H9 (cell line): ENCODE results near the gene AGTPBP1. TPM values are rescaled to one million over a fixed set of nuclear protein-coding genes. Genes with fewer than 3 reads are reported as not detected.

ENCODE experiments used
- DNase-seq: peaks from one replicate; pipeline ENCODE4 v3.0.0-alpha.2; 2017
- H2AFZ ChIP-seq: one replicate; pipeline ENCODE4 v1.6.1; 2013; ENCODE audit warnings: mild to moderate bottlenecking, low read length, control low read depth, moderate library complexity
- H2AK5ac ChIP-seq: 2 replicates; pipeline ENCODE4 v1.6.1; 2013; ENCODE audit warnings: low read length, control low read depth, mixed read lengths; ENCODE audit not compliant: insufficient read length
- H2BK120ac ChIP-seq: one replicate; pipeline ENCODE4 v1.6.1; 2013; ENCODE audit warnings: low read depth, mild to moderate bottlenecking, low read length, control low read depth, inconsistent platforms; ENCODE audit not compliant: poor library complexity, severe bottlenecking
- H2BK12ac ChIP-seq: 2 replicates; pipeline ENCODE4 v1.6.1; 2013; ENCODE audit warnings: low read length, control low read depth, mixed read lengths, low read depth; ENCODE audit not compliant: insufficient read length
- H2BK15ac ChIP-seq: 2 replicates; pipeline ENCODE4 v1.6.1; 2013; ENCODE audit warnings: low read depth, low read length, control low read depth
- H2BK20ac ChIP-seq: one replicate; pipeline ENCODE4 v1.6.1; 2013; ENCODE audit warnings: low read depth, mild to moderate bottlenecking, low read length, control low read depth, inconsistent platforms; ENCODE audit not compliant: poor library complexity, severe bottlenecking
- H2BK5ac ChIP-seq: 2 replicates; pipeline ENCODE4 v1.6.1; 2013; ENCODE audit warnings: low read length, control low read depth, mixed read lengths; ENCODE audit not compliant: insufficient read length
- H3K14ac ChIP-seq: 2 replicates; pipeline ENCODE4 v1.6.1; 2013; ENCODE audit warnings: low read length, control low read depth; ENCODE audit not compliant: insufficient read depth
- H3K18ac ChIP-seq: 2 replicates; pipeline ENCODE4 v1.6.1; 2013; ENCODE audit warnings: low read depth, mild to moderate bottlenecking, mixed read lengths, low read length, control low read depth; ENCODE audit not compliant: insufficient read length
- H3K23ac ChIP-seq: 2 replicates; pipeline ENCODE4 v1.6.1; 2013; ENCODE audit warnings: low read length, control low read depth, mixed read lengths, low read depth; ENCODE audit not compliant: insufficient read length
- H3K23me2 ChIP-seq: 2 replicates; pipeline ENCODE4 v1.6.1; 2013; ENCODE audit warnings: low read depth, mild to moderate bottlenecking, mixed read lengths, low read length, control low read depth; ENCODE audit not compliant: insufficient read length, poor library complexity, severe bottlenecking
- H3K27ac ChIP-seq: 2 replicates; pipeline ENCODE4 v1.5.1; 2013; ENCODE audit warnings: low read length, control low read depth, mixed read lengths, low read depth; ENCODE audit not compliant: insufficient read length
- H3K27me3 ChIP-seq: 2 replicates; pipeline ENCODE4 v1.6.1; 2013; ENCODE audit warnings: low read length, control low read depth, inconsistent platforms; ENCODE audit not compliant: insufficient read depth
- H3K4ac ChIP-seq: 2 replicates; pipeline ENCODE4 v1.6.1; 2013; ENCODE audit warnings: low read depth, mild to moderate bottlenecking, control low read depth, inconsistent platforms, low read length, moderate library complexity
- H3K4me1 ChIP-seq: 2 replicates; pipeline ENCODE4 v1.6.1; 2013; ENCODE audit warnings: low read length, control low read depth, inconsistent platforms; ENCODE audit not compliant: insufficient read depth
- H3K4me2 ChIP-seq: 2 replicates; pipeline ENCODE4 v1.6.1; 2013; ENCODE audit warnings: low read length, control low read depth, mixed read lengths; ENCODE audit not compliant: insufficient read length, insufficient read depth
- H3K56ac ChIP-seq: 2 replicates; pipeline ENCODE4 v1.6.1; 2013; ENCODE audit warnings: low read depth, mild to moderate bottlenecking, mixed read lengths, low read length, control low read depth; ENCODE audit not compliant: insufficient read length
- H3K79me1 ChIP-seq: 2 replicates; pipeline ENCODE4 v1.6.1; 2013; ENCODE audit warnings: low read depth, mild to moderate bottlenecking, moderate library complexity, low read length, control low read depth, inconsistent platforms; ENCODE audit not compliant: insufficient read depth, poor library complexity, severe bottlenecking
- H3K79me2 ChIP-seq: 2 replicates; pipeline ENCODE4 v1.6.1; 2013; ENCODE audit warnings: low read length, control low read depth, inconsistent platforms; ENCODE audit not compliant: insufficient read depth
- H3K9ac ChIP-seq: 2 replicates; pipeline ENCODE4 v1.6.1; 2013; ENCODE audit warnings: low read length, control low read depth, mixed read lengths; ENCODE audit not compliant: insufficient read length; ENCODE audit errors: extremely low read depth
- H3K9me3 ChIP-seq: one replicate; pipeline ENCODE4 v1.6.1; 2013; ENCODE audit warnings: low read depth, low read length, inconsistent platforms; ENCODE audit not compliant: control insufficient read depth
- H3T11ph ChIP-seq: one replicate; pipeline ENCODE4 v1.6.1; 2013; ENCODE audit warnings: mild to moderate bottlenecking, low read length, control low read depth, inconsistent platforms
- H4K20me1 ChIP-seq: one replicate; pipeline ENCODE4 v1.6.1; 2013; ENCODE audit not compliant: control insufficient read depth, insufficient read length, insufficient read depth
- H4K5ac ChIP-seq: 2 replicates; pipeline ENCODE4 v1.6.1; 2013; ENCODE audit warnings: low read depth, mild to moderate bottlenecking, mixed read lengths, low read length, control low read depth; ENCODE audit not compliant: insufficient read length
- H4K8ac ChIP-seq: replicated peaks from 2 replicates; pipeline ENCODE4 v1.6.1; 2013; ENCODE audit warnings: low read length, control low read depth, mixed read lengths, low read depth; ENCODE audit not compliant: insufficient read length
- H4K91ac ChIP-seq: 2 replicates; pipeline ENCODE4 v1.6.1; 2013; ENCODE audit warnings: low read depth, mild to moderate bottlenecking, moderate library complexity, mixed read lengths, low read length, control low read depth; ENCODE audit not compliant: insufficient read length
- H3K27ac Mint-ChIP-seq, 3 experiments: 2 replicates in 2 of 3; 3 replicates in 1 of 3; pipeline ENCODE4 v1.8.0; 2020 to 2021; ENCODE audit warnings: mixed read lengths in 3 of 3, mild to moderate bottlenecking in 1 of 3, moderate library complexity in 1 of 3
- H3K27me3 Mint-ChIP-seq: 2 replicates; pipeline ENCODE4 v1.8.0; 2021; ENCODE audit warnings: low read depth, mild to moderate bottlenecking, moderate library complexity, mixed read lengths
- H3K36me3 Mint-ChIP-seq, 3 experiments: 2 replicates in 2 of 3; 3 replicates in 1 of 3; pipeline ENCODE4 v1.8.0; 2020 to 2021; ENCODE audit warnings: low read depth in 3 of 3, mixed read lengths in 3 of 3; ENCODE audit not compliant: insufficient read depth in 1 of 3
- H3K4me1 Mint-ChIP-seq, 2 experiments: 2 replicates each; pipeline ENCODE4 v1.8.0; 2020; ENCODE audit warnings: mixed read lengths in 2 of 2
- H3K4me3 Mint-ChIP-seq, 2 experiments: 2 replicates in 1 of 2; 3 replicates in 1 of 2; pipeline ENCODE4 v1.8.0; 2020 to 2021; ENCODE audit warnings: mild to moderate bottlenecking in 2 of 2, mixed read lengths in 2 of 2, moderate library complexity in 1 of 2
- H3K9me3 Mint-ChIP-seq, 2 experiments: 2 replicates in 1 of 2; 3 replicates in 1 of 2; pipeline ENCODE4 v1.8.0; 2020; ENCODE audit warnings: mild to moderate bottlenecking in 2 of 2, mixed read lengths in 2 of 2, moderate library complexity in 1 of 2
- WGBS: extraction: QIAGEN DNeasy Blood & Tissue Kit; methylation state at CpG from one replicate; pipeline ENCODE4 v1.1.7; 2013; ENCODE audit warnings: missing lambda C conversion rate, low lambda C conversion rate, mixed read lengths; ENCODE audit not compliant: insufficient read length; ENCODE audit errors: extremely low coverage; 5-methylcytosine and 5-hydroxymethylcytosine counted together
- total RNA-seq: library from RNA; stranded (reverse); gene quantifications from 2 replicates; pipeline ENCODE4 v1.2.1, GENCODE V29; 2021
- TF ChIP-seq, protein P1 (sequence below): fragments of 200-600 bp; sonication (generic); conservative IDR thresholded peaks from 3 replicates; pipeline ENCODE4 v1.8.0; 2021; ENCODE audit warnings: antibody characterized with exemption, mild to moderate bottlenecking

The AGTPBP1 gene
- total RNA-seq, 1 experiment from 2014 or later, result 53.1 TPM

DNA sequence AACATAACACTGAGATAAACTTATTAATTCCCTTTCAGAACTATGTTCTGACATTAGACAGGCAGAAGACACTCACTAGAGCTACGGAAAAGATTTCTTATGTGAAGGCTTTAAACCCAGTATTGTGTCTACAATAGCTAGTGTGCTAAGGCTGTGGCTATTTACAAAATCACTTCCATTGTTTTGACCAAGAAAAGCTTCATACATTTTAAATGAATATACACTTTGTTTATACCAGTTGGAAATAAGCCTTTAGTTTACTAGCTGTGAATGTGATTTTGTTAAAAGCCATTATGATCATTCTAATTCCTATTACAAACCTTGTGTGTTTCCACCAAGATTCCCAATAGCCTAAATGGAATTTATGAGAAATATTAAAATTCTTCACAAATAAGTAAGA lies 83.0 kb downstream of the AGTPBP1 start:
- no peaks in the 10 kb centered on the region for H3K9me3 Mint-ChIP-seq
- H3K23ac ChIP-seq, result no peak overlapping the region

More for the DNA sequence above, 83.0 kb downstream of the AGTPBP1 start:
- no peaks in the 10 kb centered on the region for H3K4me1 ChIP-seq
- no peak overlapping the region for H2AFZ ChIP-seq
- H3K9ac ChIP-seq, result no peak overlapping the region
- H3K14ac ChIP-seq, result no peak overlapping the region
- no peak overlapping the region for H3K4me2 ChIP-seq
- H3K27ac ChIP-seq, result no peak overlapping the region
- Mint-ChIP-seq H3K4me1 (no peaks in the 10 kb centered on the region), H3K27me3 (no peaks in the 10 kb centered on the region), H3K36me3 (peaks cover 2 to 17% (median 16%) of the 10 kb centered on the region in 3 experiments; a peak in 4 of 7 replicates), H3K4me3 (no peak overlapping the region), H3K27ac (no peak overlapping the region)
- no peaks in the 10 kb centered on the region for H4K20me1 ChIP-seq
- H2BK15ac ChIP-seq, result no peak overlapping the region
- H4K8ac ChIP-seq, result no peak overlapping the region
- no peak overlapping the region for H4K91ac ChIP-seq
- no peaks in the 10 kb centered on the region for H3K9me3 ChIP-seq
- no peaks in the 10 kb centered on the region for H3K23me2 ChIP-seq
- DNase-seq, result no peak
- no peaks in the 10 kb centered on the region for H3K79me1 ChIP-seq
- no peak overlapping the region for H2BK5ac ChIP-seq
- H3K79me2 ChIP-seq, result no peaks in the 10 kb centered on the region
- no peak overlapping the region for H3K56ac ChIP-seq
- H3K27me3 ChIP-seq, result no peaks in the 10 kb centered on the region
- H2BK20ac ChIP-seq, result no peak overlapping the region
- no CpG with 5 or more reads among the region's 1 CpG for WGBS
- H3K18ac ChIP-seq, result no peak overlapping the region
- no peak overlapping the region for H4K5ac ChIP-seq
- no peak overlapping the region for H2BK120ac ChIP-seq
- TF ChIP-seq, protein P1, sequence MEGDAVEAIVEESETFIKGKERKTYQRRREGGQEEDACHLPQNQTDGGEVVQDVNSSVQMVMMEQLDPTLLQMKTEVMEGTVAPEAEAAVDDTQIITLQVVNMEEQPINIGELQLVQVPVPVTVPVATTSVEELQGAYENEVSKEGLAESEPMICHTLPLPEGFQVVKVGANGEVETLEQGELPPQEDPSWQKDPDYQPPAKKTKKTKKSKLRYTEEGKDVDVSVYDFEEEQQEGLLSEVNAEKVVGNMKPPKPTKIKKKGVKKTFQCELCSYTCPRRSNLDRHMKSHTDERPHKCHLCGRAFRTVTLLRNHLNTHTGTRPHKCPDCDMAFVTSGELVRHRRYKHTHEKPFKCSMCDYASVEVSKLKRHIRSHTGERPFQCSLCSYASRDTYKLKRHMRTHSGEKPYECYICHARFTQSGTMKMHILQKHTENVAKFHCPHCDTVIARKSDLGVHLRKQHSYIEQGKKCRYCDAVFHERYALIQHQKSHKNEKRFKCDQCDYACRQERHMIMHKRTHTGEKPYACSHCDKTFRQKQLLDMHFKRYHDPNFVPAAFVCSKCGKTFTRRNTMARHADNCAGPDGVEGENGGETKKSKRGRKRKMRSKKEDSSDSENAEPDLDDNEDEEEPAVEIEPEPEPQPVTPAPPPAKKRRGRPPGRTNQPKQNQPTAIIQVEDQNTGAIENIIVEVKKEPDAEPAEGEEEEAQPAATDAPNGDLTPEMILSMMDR, result no peak
- no peak overlapping the region for H2BK12ac ChIP-seq
- H3K4ac ChIP-seq, result no peak overlapping the region
- H2AK5ac ChIP-seq, result no peak overlapping the region
- H3T11ph ChIP-seq, result no peak overlapping the region
